Liver (tissue), 9 donors: Measurements from ENCODE around the gene PSMD4. TPM values are rescaled to one million over a fixed set of nuclear protein-coding genes. Genes with fewer than 3 reads are reported as not detected.
A peak's percentile ranks its signal among the peaks of the same experiment; 100 is the strongest.

ENCODE experiments used
- DNase-seq: peaks from one replicate; pipeline ENCODE4 v3.0.0-alpha.2; 2017; ENCODE audit warnings: low spot score
- H3K27ac ChIP-seq, 2 donors: one replicate each; pipeline ENCODE4 v1.7.0; 2013; ENCODE audit warnings: inconsistent platforms in 2 of 2, low read length in 2 of 2, control low read depth in 1 of 2, low read depth in 1 of 2, mild to moderate bottlenecking in 1 of 2
- H3K27me3 ChIP-seq, 4 donors: one replicate each; pipeline versions ENCODE4 v1.6.1 to v1.7.0; 2013; ENCODE audit warnings: low read length in 3 of 4, inconsistent platforms in 1 of 4, mild to moderate bottlenecking in 1 of 4, moderate library complexity in 1 of 4; ENCODE audit not compliant: control insufficient read depth in 4 of 4, insufficient read depth in 4 of 4
- H3K36me3 ChIP-seq, 4 donors: one replicate each; pipeline versions ENCODE4 v1.6.1 to v1.7.0; 2013; ENCODE audit warnings: low read length in 3 of 4, mild to moderate bottlenecking in 3 of 4, low read depth in 1 of 4, moderate library complexity in 1 of 4; ENCODE audit not compliant: control insufficient read depth in 4 of 4, insufficient read depth in 3 of 4
- H3K4me1 ChIP-seq, 4 donors: one replicate each; pipeline versions ENCODE4 v1.6.1 to v1.7.0; 2013; ENCODE audit warnings: low read length in 3 of 4, mild to moderate bottlenecking in 3 of 4, moderate library complexity in 1 of 4; ENCODE audit not compliant: control insufficient read depth in 4 of 4, insufficient read depth in 4 of 4
- H3K4me3 ChIP-seq, 3 donors: one replicate each; pipeline versions ENCODE4 v1.6.1 to v1.7.0; 2013; ENCODE audit warnings: low read length in 3 of 3, control low read depth in 1 of 3, low read depth in 1 of 3, mild to moderate bottlenecking in 1 of 3
- H3K9ac ChIP-seq, 2 donors: one replicate each; pipeline ENCODE4 v1.7.0; 2013; ENCODE audit warnings: low read length in 2 of 2, mild to moderate bottlenecking in 2 of 2, moderate library complexity in 2 of 2, control low read depth in 1 of 2, low read depth in 1 of 2
- H3K9me3 ChIP-seq, 4 donors: one replicate each; pipeline versions ENCODE4 v1.6.1 to v1.7.0; 2013; ENCODE audit warnings: low read length in 3 of 4; ENCODE audit not compliant: control insufficient read depth in 4 of 4
- ATF3 ChIP-seq: IDR thresholded peaks from 2 replicates; pipeline ENCODE4 v1.6.1; 2016; ENCODE audit warnings: antibody characterized with exemption
- CTCF ChIP-seq: fragments of 150-350 bp; IDR thresholded peaks from 2 replicates; pipeline ENCODE4 v1.5.1; 2017; ENCODE audit warnings: improper control_type of control experiment, low read depth, low read length; ENCODE audit not compliant: missing input control
- EGR1 ChIP-seq, 2 donors: IDR thresholded peaks; 2 replicates each; pipeline ENCODE4 v1.6.1; 2016 to 2018; ENCODE audit warnings: antibody characterized with exemption in 2 of 2, low read depth in 2 of 2
- FOXA1 ChIP-seq: IDR thresholded peaks from 2 replicates; pipeline ENCODE4 v1.6.1; 2016; ENCODE audit warnings: antibody characterized with exemption
- GABPA ChIP-seq, 2 donors: IDR thresholded peaks in 1 of 2; conservative IDR thresholded peaks in 1 of 2; 2 replicates each; pipeline ENCODE4 v1.6.1; 2016; ENCODE audit warnings: antibody characterized with exemption in 2 of 2, mild to moderate bottlenecking in 1 of 2, moderate library complexity in 1 of 2
- HNF4A ChIP-seq, 2 donors: conservative IDR thresholded peaks; 2 replicates each; pipeline ENCODE4 v1.6.1; 2016; ENCODE audit warnings: antibody characterized with exemption in 2 of 2, mild to moderate bottlenecking in 2 of 2
- JUND ChIP-seq, 2 donors: IDR thresholded peaks; 2 replicates each; pipeline ENCODE4 v1.6.1; 2016; ENCODE audit warnings: antibody characterized with exemption in 2 of 2
- RAD21 ChIP-seq, 2 donors: IDR thresholded peaks; 2 replicates each; pipeline ENCODE4 v1.6.1; 2016; ENCODE audit warnings: antibody characterized with exemption in 2 of 2, mild to moderate bottlenecking in 2 of 2
- RXRA ChIP-seq, 2 donors: IDR thresholded peaks; 2 replicates each; pipeline ENCODE4 v1.6.1; 2017 to 2018; ENCODE audit warnings: antibody characterized with exemption in 2 of 2, mild to moderate bottlenecking in 1 of 2
- SP1 ChIP-seq: IDR thresholded peaks from 2 replicates; pipeline ENCODE4 v1.6.1; 2018; ENCODE audit warnings: antibody characterized with exemption, mild to moderate bottlenecking
- TAF1 ChIP-seq: conservative IDR thresholded peaks from 2 replicates; pipeline ENCODE4 v1.6.1; 2016; ENCODE audit warnings: antibody characterized with exemption, mild to moderate bottlenecking
- YY1 ChIP-seq: IDR thresholded peaks from 2 replicates; pipeline ENCODE4 v1.6.1; 2016; ENCODE audit warnings: antibody characterized with exemption, mild to moderate bottlenecking
- ZBTB33 ChIP-seq: IDR thresholded peaks from 2 replicates; pipeline ENCODE4 v1.6.1; 2016; ENCODE audit warnings: antibody characterized with exemption
- WGBS: extraction: QIAGEN DNeasy Blood & Tissue Kit; methylation state at CpG from one replicate; pipeline ENCODE4 v1.1.7; 2013; 5-methylcytosine and 5-hydroxymethylcytosine counted together
- polyA plus RNA-seq, 2 donors: library from polyadenylated mRNA; stranded (reverse) in 1 of 2; unstranded in 1 of 2; fragments of 200-250 nt in 1 of 2; fragments of >200 nt in 1 of 2; fragmentation: Nextera tagmentation in 1 of 2; extraction: Ambion mirVana in 1 of 2; gene quantifications; one replicate each; pipeline versions ENCODE4 v1.2.1 to v1.2.3, GENCODE V29; 2013 to 2015
- total RNA-seq, 2 donors: library from RNA; depleted of rRNA; stranded (reverse); fragments of >200 nt; gene quantifications; one replicate each; pipeline ENCODE4 v1.2.3, GENCODE V29; 2014
- TF ChIP-seq, protein P1 (sequence below): IDR thresholded peaks from 2 replicates; pipeline ENCODE4 v1.6.1; 2016; ENCODE audit warnings: antibody characterized with exemption, mild to moderate bottlenecking
- donor health status: healthy.
- donor health status: healthy.
- donor health status: healthy.
- donor health status: healthy.
- donor health status: healthy.

Gene PSMD4
- total and polyA plus RNA-seq, 4 donors = 77.7 to 108 (median 87.0) TPM

- no peak for TF ChIP-seq YY1
- TF ChIP-seq SP1 = no peak
- no peak for TF ChIP-seq FOXA1
- TF ChIP-seq GABPA (IDR thresholded peaks at IDR 0.05 in 1 of 2, conservative IDR thresholded peaks at IDR 0.05 in 1 of 2) = no peak
- no peak for TF ChIP-seq JUND (IDR thresholded peaks at IDR 0.05)
- TF ChIP-seq RAD21 (IDR thresholded peaks at IDR 0.05) = no peak
- TF ChIP-seq RXRA (IDR thresholded peaks at IDR 0.05) = no peak
- TF ChIP-seq ATF3 = no peak
- TF ChIP-seq TAF1 = no peak
- no peak for TF ChIP-seq EGR1 (IDR thresholded peaks at IDR 0.05; ENCODE audit: low read depth in 2 of 2)
Observed at GRCh38 chr1:151246786-151247185, 7.7 kb upstream of the PSMD4 start (continued).

DNA sequence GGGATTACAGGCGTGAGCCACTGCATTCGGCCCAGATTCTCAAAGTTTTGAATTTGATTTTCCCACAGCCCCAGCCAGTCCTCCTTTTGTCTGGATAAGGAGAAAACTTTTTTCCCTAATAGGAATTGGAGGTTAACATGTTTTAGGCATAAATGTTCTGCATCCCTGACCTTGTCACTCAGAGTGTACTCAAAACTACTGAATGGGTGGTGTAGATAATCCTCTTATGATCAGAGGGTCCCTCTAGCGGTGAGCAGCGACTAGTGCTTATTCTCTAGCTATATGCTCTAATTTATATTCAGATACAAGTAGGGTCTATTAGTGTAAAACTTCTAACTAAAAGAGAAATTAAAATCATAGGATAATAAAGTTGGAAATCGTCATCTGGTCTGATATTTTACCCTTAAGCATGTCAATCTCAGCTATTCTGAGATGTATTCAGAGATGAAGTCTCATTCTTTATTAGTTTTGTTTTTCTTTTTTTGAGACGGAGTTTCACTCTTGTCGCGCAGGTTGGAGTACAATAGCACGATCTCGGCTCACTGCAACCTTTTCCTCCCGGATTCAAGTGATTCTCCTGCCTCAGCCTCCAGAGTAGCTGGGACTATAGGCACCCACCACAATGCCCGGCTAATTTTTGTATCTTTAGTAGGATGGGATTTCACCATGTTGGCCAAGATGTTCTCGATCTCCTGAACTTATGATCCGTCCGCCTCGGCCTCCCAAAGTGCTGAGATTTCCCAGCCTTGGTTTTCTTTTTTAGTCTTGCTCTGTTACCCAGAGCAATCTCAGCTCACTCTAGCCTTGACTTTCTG is 2.7 kb upstream of the PSMD4 start:
- Histone ChIP-seq H3K9ac (no peak overlapping the region), H3K4me3 (no peak overlapping the region), H3K4me1 (peaks cover 3 to 11% (median 8%) of the 10 kb centered on the region in 4 donors), H3K36me3 (peaks cover 12 to 20% (median 19%) of the 10 kb centered on the region in 4 donors), H3K9me3 (no peaks in the 10 kb centered on the region), H3K27me3 (no peaks in the 10 kb centered on the region), H3K27ac (no peak overlapping the region)
- TF ChIP-seq HNF4A (conservative IDR thresholded peaks at IDR 0.05) (no peak), CTCF (peak; percentile 84), JUND (IDR thresholded peaks at IDR 0.05) (no peak), SP1 (no peak), RXRA (IDR thresholded peaks at IDR 0.05) (no peak), RAD21 (IDR thresholded peaks at IDR 0.05) (peak; percentile 80 to 86), ZBTB33 (no peak), YY1 (no peak)
- TF ChIP-seq, protein P1, sequence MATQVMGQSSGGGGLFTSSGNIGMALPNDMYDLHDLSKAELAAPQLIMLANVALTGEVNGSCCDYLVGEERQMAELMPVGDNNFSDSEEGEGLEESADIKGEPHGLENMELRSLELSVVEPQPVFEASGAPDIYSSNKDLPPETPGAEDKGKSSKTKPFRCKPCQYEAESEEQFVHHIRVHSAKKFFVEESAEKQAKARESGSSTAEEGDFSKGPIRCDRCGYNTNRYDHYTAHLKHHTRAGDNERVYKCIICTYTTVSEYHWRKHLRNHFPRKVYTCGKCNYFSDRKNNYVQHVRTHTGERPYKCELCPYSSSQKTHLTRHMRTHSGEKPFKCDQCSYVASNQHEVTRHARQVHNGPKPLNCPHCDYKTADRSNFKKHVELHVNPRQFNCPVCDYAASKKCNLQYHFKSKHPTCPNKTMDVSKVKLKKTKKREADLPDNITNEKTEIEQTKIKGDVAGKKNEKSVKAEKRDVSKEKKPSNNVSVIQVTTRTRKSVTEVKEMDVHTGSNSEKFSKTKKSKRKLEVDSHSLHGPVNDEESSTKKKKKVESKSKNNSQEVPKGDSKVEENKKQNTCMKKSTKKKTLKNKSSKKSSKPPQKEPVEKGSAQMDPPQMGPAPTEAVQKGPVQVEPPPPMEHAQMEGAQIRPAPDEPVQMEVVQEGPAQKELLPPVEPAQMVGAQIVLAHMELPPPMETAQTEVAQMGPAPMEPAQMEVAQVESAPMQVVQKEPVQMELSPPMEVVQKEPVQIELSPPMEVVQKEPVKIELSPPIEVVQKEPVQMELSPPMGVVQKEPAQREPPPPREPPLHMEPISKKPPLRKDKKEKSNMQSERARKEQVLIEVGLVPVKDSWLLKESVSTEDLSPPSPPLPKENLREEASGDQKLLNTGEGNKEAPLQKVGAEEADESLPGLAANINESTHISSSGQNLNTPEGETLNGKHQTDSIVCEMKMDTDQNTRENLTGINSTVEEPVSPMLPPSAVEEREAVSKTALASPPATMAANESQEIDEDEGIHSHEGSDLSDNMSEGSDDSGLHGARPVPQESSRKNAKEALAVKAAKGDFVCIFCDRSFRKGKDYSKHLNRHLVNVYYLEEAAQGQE = no peak
- peak; percentile 53 for DNase-seq
- 58% methylated on average over 16 of the region's 16 CpGs for WGBS
